OCI-LY7 (cell line): ENCODE measurements around the gene GRID1.

Experiments used
- EZH2phosphoT487 ChIP-seq: fragments of 200-600 bp; sonication (generic); IDR thresholded peaks from 2 replicates; pipeline ENCODE4 v1.6.1; 2018; ENCODE audit warnings: low read depth, borderline replicate concordance, mild to moderate bottlenecking, mixed run types, antibody characterized with exemption, low read length, moderate library complexity, mixed read lengths
- TF ChIP-seq, protein P1 (sequence below): fragments of 200-600 bp; sonication (generic); conservative IDR thresholded peaks from 2 replicates; pipeline ENCODE4 v1.5.1; 2014; ENCODE audit warnings: mild to moderate bottlenecking, antibody characterized with exemption, low read length, moderate library complexity, mixed read lengths

DNA sequence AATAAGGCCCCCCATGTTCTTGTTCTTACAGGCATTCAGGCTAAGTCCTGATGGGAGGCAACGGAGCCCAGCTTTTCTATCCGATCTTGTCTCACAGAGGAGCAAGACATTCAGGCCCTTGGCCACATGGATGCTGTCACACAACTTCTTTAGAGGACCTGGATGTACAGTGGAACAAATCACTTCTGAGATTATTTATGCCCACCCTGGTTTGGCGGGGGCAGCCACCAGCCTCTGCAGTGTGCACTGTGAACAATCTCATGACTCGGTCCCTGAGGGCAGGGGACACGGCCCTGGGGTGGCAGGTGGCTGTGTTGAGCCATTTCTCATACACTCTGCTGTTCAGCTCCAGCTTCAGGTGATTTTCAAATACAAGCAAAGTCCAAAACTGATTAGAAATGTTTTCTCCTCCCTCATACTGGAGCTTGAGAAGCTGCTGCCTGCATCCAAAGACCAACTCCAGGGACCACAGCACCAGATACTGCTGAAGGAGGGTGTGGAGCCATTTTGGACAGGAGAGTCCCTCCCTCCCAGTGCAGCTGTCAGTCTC lies 441.3 kb downstream of the GRID1 start:
- TF ChIP-seq EZH2phosphoT487: no peak
- TF ChIP-seq, protein P1, sequence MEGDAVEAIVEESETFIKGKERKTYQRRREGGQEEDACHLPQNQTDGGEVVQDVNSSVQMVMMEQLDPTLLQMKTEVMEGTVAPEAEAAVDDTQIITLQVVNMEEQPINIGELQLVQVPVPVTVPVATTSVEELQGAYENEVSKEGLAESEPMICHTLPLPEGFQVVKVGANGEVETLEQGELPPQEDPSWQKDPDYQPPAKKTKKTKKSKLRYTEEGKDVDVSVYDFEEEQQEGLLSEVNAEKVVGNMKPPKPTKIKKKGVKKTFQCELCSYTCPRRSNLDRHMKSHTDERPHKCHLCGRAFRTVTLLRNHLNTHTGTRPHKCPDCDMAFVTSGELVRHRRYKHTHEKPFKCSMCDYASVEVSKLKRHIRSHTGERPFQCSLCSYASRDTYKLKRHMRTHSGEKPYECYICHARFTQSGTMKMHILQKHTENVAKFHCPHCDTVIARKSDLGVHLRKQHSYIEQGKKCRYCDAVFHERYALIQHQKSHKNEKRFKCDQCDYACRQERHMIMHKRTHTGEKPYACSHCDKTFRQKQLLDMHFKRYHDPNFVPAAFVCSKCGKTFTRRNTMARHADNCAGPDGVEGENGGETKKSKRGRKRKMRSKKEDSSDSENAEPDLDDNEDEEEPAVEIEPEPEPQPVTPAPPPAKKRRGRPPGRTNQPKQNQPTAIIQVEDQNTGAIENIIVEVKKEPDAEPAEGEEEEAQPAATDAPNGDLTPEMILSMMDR: no peak
